Measurements from ENCODE around the gene MS4A2. TPM values are rescaled to one million over a fixed set of nuclear protein-coding genes. Genes with fewer than 3 reads are reported as not detected.
"Not testable (repeated sequence)": the region's sequence is repeated elsewhere in the genome, so short reads cannot be mapped to it uniquely, and the experiment has no call there.

Gene MS4A2
- total RNA-seq, 2 experiments from 2014 or later: not detected

GRCh38 chr11:60098508-60098907 is 10.0 kb downstream of the MS4A2 start:
- no peaks in the 10 kb centered on the region for H4K20me1 ChIP-seq (ENCODE audit: insufficient read depth, low read length)
- H2AFZ ChIP-seq (ENCODE audit: low read length): no peak overlapping the region
- no peak for DNase-seq (ENCODE audit: low spot score)
- intact Hi-C loops (cut with micrococcal nuclease; ENCODE audit: unreplicated experiment): no loop called here
- no peak overlapping the region for H3K27ac ChIP-seq (ENCODE audit: low read depth, low read length, poor library complexity, severe bottlenecking)
- ChIA-PET CTCF (ENCODE audit: unreplicated experiment) (interaction anchor here (0.5 kb wide), 1 partner anchor 51 kb away, joined by 3 read pairs; no protein-coding TSS in a partner anchor), POLR2A (interaction anchor here (0.6 kb wide), 1 partner anchor 1305 kb away, joined by 3 read pairs; no protein-coding TSS in a partner anchor)
- no peak overlapping the region for H3K4me2 ChIP-seq (ENCODE audit: low read length)
- no peaks in the 10 kb centered on the region for H3K79me2 ChIP-seq (ENCODE audit: insufficient read depth, low read depth, low read length)
- H3K9me2 ChIP-seq (ENCODE audit: insufficient read depth, low read length): no peaks in the 10 kb centered on the region
- no peak overlapping the region for H3K4me3 ChIP-seq (ENCODE audit: low read depth, low read length, poor library complexity, severe bottlenecking)
- H3K36me3 ChIP-seq (ENCODE audit: insufficient read depth, low read length): no peaks in the 10 kb centered on the region
- no TSS peak for BruUV-seq (replicated peaks)
- H3K9me3 ChIP-seq (ENCODE audit: low read length): no peaks in the 10 kb centered on the region
- H3K4me1 ChIP-seq (ENCODE audit: insufficient read depth, low read length, poor library complexity, severe bottlenecking): no peaks in the 10 kb centered on the region
- no peak for TF ChIP-seq CTCF (conservative IDR thresholded peaks at IDR 0.05; ENCODE audit: low read length)
- TF ChIP-seq EZH2phosphoT487 (IDR thresholded peaks at IDR 0.05; ENCODE audit: borderline replicate concordance, low read depth, low read length): no peak

GRCh38 chr11:60100516-60100915 is 12.1 kb downstream of the MS4A2 start:
- no peaks in the 10 kb centered on the region for H3K4me1 ChIP-seq (ENCODE audit: insufficient read depth, low read length, poor library complexity, severe bottlenecking)
- intact Hi-C loops (cut with micrococcal nuclease; ENCODE audit: unreplicated experiment): no loop called here
- no peaks in the 10 kb centered on the region for H3K9me2 ChIP-seq (ENCODE audit: insufficient read depth, low read length)
- no peak overlapping the region for H3K4me2 ChIP-seq (ENCODE audit: low read length)
- H2AFZ ChIP-seq (ENCODE audit: low read length): no peak overlapping the region
- no peak for DNase-seq (ENCODE audit: low spot score)
- no peaks in the 10 kb centered on the region for H3K79me2 ChIP-seq (ENCODE audit: insufficient read depth, low read depth, low read length)
- H3K27ac ChIP-seq (ENCODE audit: low read depth, low read length, poor library complexity, severe bottlenecking): no peak overlapping the region
- POLR2A ChIA-PET: interaction anchor here (0.7 kb wide), 1 partner anchor 19 kb away, joined by 3 read pairs; no protein-coding TSS in a partner anchor
- CTCF ChIA-PET (ENCODE audit: unreplicated experiment): no interaction called here
- H3K9me3 ChIP-seq (ENCODE audit: low read length): no peaks in the 10 kb centered on the region
- H3K36me3 ChIP-seq (ENCODE audit: insufficient read depth, low read length): no peaks in the 10 kb centered on the region
- H3K4me3 ChIP-seq (ENCODE audit: low read depth, low read length, poor library complexity, severe bottlenecking): no peak overlapping the region
- TF ChIP-seq CTCF (conservative IDR thresholded peaks at IDR 0.05; ENCODE audit: low read length) (no peak), EZH2phosphoT487 (IDR thresholded peaks at IDR 0.05; ENCODE audit: borderline replicate concordance, low read depth, low read length) (no peak)
- BruUV-seq (replicated peaks): no TSS peak
- no peaks in the 10 kb centered on the region for H4K20me1 ChIP-seq (ENCODE audit: insufficient read depth, low read length)

GRCh38 chr11:60101368-60101767 is 12.9 kb downstream of the MS4A2 start:
- H3K9me3 ChIP-seq (ENCODE audit: low read length); DNase-seq (ENCODE audit: low spot score); H3K9me2 ChIP-seq (ENCODE audit: insufficient read depth, low read length); H3K79me2 ChIP-seq (ENCODE audit: insufficient read depth, low read depth, low read length); CTCF ChIA-PET (ENCODE audit: unreplicated experiment); H3K4me3 ChIP-seq (ENCODE audit: low read depth, low read length, poor library complexity, severe bottlenecking); H4K20me1 ChIP-seq (ENCODE audit: insufficient read depth, low read length); POLR2A ChIA-PET; H2AFZ ChIP-seq (ENCODE audit: low read length); H3K36me3 ChIP-seq (ENCODE audit: insufficient read depth, low read length); H3K27ac ChIP-seq (ENCODE audit: low read depth, low read length, poor library complexity, severe bottlenecking); H3K4me1 ChIP-seq (ENCODE audit: insufficient read depth, low read length, poor library complexity, severe bottlenecking); BruUV-seq (replicated peaks); intact Hi-C loops (cut with micrococcal nuclease; ENCODE audit: unreplicated experiment); H3K4me2 ChIP-seq (ENCODE audit: low read length): not testable (repeated sequence)

GRCh38 chr11:60104471-60105115 is 16.1 kb downstream of the MS4A2 start:
- H3K36me3 ChIP-seq (ENCODE audit: insufficient read depth, low read length); H3K9me3 ChIP-seq (ENCODE audit: low read length); DNase-seq (ENCODE audit: low spot score); CTCF ChIA-PET (ENCODE audit: unreplicated experiment); intact Hi-C loops (cut with micrococcal nuclease; ENCODE audit: unreplicated experiment); H3K4me3 ChIP-seq (ENCODE audit: low read depth, low read length, poor library complexity, severe bottlenecking); H3K9me2 ChIP-seq (ENCODE audit: insufficient read depth, low read length); H2AFZ ChIP-seq (ENCODE audit: low read length); H3K4me1 ChIP-seq (ENCODE audit: insufficient read depth, low read length, poor library complexity, severe bottlenecking); H3K4me2 ChIP-seq (ENCODE audit: low read length); POLR2A ChIA-PET; H3K79me2 ChIP-seq (ENCODE audit: insufficient read depth, low read depth, low read length); H3K27ac ChIP-seq (ENCODE audit: low read depth, low read length, poor library complexity, severe bottlenecking); BruUV-seq (replicated peaks); H4K20me1 ChIP-seq (ENCODE audit: insufficient read depth, low read length): not testable (repeated sequence)

GRCh38 chr11:60108631-60109030 is 20.2 kb downstream of the MS4A2 start:
- H3K9me3 ChIP-seq (ENCODE audit: low read length); H3K4me2 ChIP-seq (ENCODE audit: low read length); H3K9me2 ChIP-seq (ENCODE audit: insufficient read depth, low read length); H3K4me1 ChIP-seq (ENCODE audit: insufficient read depth, low read length, poor library complexity, severe bottlenecking); H3K4me3 ChIP-seq (ENCODE audit: low read depth, low read length, poor library complexity, severe bottlenecking); H2AFZ ChIP-seq (ENCODE audit: low read length); H4K20me1 ChIP-seq (ENCODE audit: insufficient read depth, low read length); H3K79me2 ChIP-seq (ENCODE audit: insufficient read depth, low read depth, low read length); DNase-seq (ENCODE audit: low spot score); H3K27ac ChIP-seq (ENCODE audit: low read depth, low read length, poor library complexity, severe bottlenecking); H3K36me3 ChIP-seq (ENCODE audit: insufficient read depth, low read length); CTCF ChIA-PET (ENCODE audit: unreplicated experiment); POLR2A ChIA-PET; BruUV-seq (replicated peaks); intact Hi-C loops (cut with micrococcal nuclease; ENCODE audit: unreplicated experiment): not testable (repeated sequence)

All from OCI-LY7 (cell line).